Transverse colon (tissue), 4 donors: ENCODE measurements around the gene NPTN. TPM values are rescaled to one million over a fixed set of nuclear protein-coding genes. Genes with fewer than 3 reads are reported as not detected.

ENCODE experiments used
- DNase-seq: peaks from one replicate; pipeline ENCODE4 v3.0.0-alpha.2; 2019
- H3K27ac ChIP-seq, 4 donors: fragments of 200-600 bp; sonication (generic); 2 replicates each; pipeline ENCODE4 v1.5.1; 2016 to 2018; ENCODE audit warnings: inconsistent platforms in 4 of 4
- H3K27me3 ChIP-seq: fragments of 200-600 bp; sonication (generic); 2 replicates; pipeline ENCODE4 v1.5.1; 2017; ENCODE audit warnings: inconsistent platforms
- H3K36me3 ChIP-seq, 4 donors: fragments of 200-600 bp; sonication (generic); 2 replicates each; pipeline ENCODE4 v1.5.1; 2017 to 2019; ENCODE audit warnings: inconsistent platforms in 4 of 4
- H3K4me1 ChIP-seq, 4 donors: fragments of 200-600 bp; sonication (generic); 2 replicates each; pipeline ENCODE4 v1.5.1; 2017 to 2020; ENCODE audit warnings: inconsistent platforms in 4 of 4
- H3K4me3 ChIP-seq, 4 donors: fragments of 200-600 bp; sonication (generic); 1 replicate in 1 of 4; 2 replicates in 3 of 4; pipeline versions ENCODE4 v1.5.1 to v1.6.1; 2017 to 2019; ENCODE audit warnings: inconsistent platforms in 4 of 4
- H3K9me3 ChIP-seq, 2 donors: fragments of 200-600 bp; sonication (generic); 2 replicates each; pipeline ENCODE4 v1.5.1; 2017 to 2019; ENCODE audit warnings: inconsistent platforms in 2 of 2
- CTCF ChIP-seq, 5 experiments: fragments of 200-600 bp in 3 of 5; fragments of 450-650 bp in 2 of 5; sonication (generic) in 3 of 5; IDR thresholded peaks; 1 replicate in 2 of 5; 2 replicates in 3 of 5; pipeline ENCODE4 v1.5.1; 2016 to 2017; ENCODE audit warnings: antibody characterized with exemption in 5 of 5, inconsistent platforms in 3 of 5, mild to moderate bottlenecking in 2 of 5, moderate library complexity in 1 of 5
- EP300 ChIP-seq: sonication (generic); formaldehyde crosslinking; IDR thresholded peaks from one replicate; pipeline ENCODE4 v1.6.1; 2017; ENCODE audit warnings: antibody characterized with exemption, low read depth
- POLR2A ChIP-seq: fragments of 450-650 bp; IDR thresholded peaks from one replicate; pipeline ENCODE4 v1.6.1; 2016; ENCODE audit warnings: antibody characterized with exemption, mild to moderate bottlenecking, moderate library complexity
- POLR2AphosphoS5 ChIP-seq, 3 donors: sonication (generic); formaldehyde crosslinking; IDR thresholded peaks; one replicate each; pipeline ENCODE4 v1.6.1; 2016; ENCODE audit warnings: antibody characterized with exemption in 3 of 3
- WGBS, 2 donors: methylation state at CpG; one replicate each; pipeline ENCODE4 v1.1.5; 2018; ENCODE audit warnings: low coverage in 1 of 2; 5-methylcytosine and 5-hydroxymethylcytosine counted together
- in situ Hi-C, 4 donors: fragments of 200-750 bp; cut with MboI; loops; one replicate each; pipeline versions ENCODE4 v1.15.0 to v1.15.1; 2017; ENCODE audit warnings: low sequenced_read_pairs in 3 of 4, low pct_ligation_motif_present in 1 of 4, low pct_unique_long_range_greater_than_20kb in 1 of 4
- intact Hi-C: fragments of 100-400 bp; cut with DNase I; formaldehyde crosslinking; loops from one replicate; pipeline ENCODE4 v1.15.1; 2023; ENCODE audit warnings: low total_unique reads
- total RNA-seq, 4 donors: library from RNA; depleted of rRNA; stranded (reverse); fragments of >200 nt; gene quantifications; one replicate each; pipeline ENCODE4 v1.1.0, GENCODE V29; 2016

Gene NPTN
- total RNA-seq, 4 donors from 2014 or later: 77.8 to 187 (median 135) TPM

- no peak for DNase-seq
- H3K27ac ChIP-seq: peak overlapping the region in 3 of 4 donors; percentile 15 to 37 (median 37)
- H3K4me3 ChIP-seq: no peak overlapping the region
- in situ Hi-C loops (no loop called here), intact Hi-C loops (no loop called here)
- WGBS, 2 donors: 19 to 39% methylated on average over 2 of the region's 2 CpGs
- no peaks in the 10 kb centered on the region for H3K36me3 ChIP-seq
- TF ChIP-seq POLR2AphosphoS5 (IDR thresholded peaks at IDR 0.05) (no peak), POLR2A (no peak), EP300 (no peak), CTCF (IDR thresholded peaks at IDR 0.05) (no peak)
- no peaks in the 10 kb centered on the region for H3K27me3 ChIP-seq
- H3K9me3 ChIP-seq: no peaks in the 10 kb centered on the region
- peaks cover 29 to 100% (median 83%) of the 10 kb centered on the region in 4 donors for H3K4me1 ChIP-seq
Observed at GRCh38 chr15:73626072-73626471, 7.1 kb downstream of the NPTN start.

GRCh38 chr15:73624530-73624929 is 8.7 kb downstream of the NPTN start:
- intact Hi-C loops (no loop called here), in situ Hi-C loops (no loop called here)
- peaks cover 24 to 99% (median 68%) of the 10 kb centered on the region in 4 donors for H3K4me1 ChIP-seq
- no peak for DNase-seq
- no peaks in the 10 kb centered on the region for H3K9me3 ChIP-seq
- H3K27ac ChIP-seq: peak overlapping the region; percentile 4 to 38 (median 36)
- H3K4me3 ChIP-seq: no peak overlapping the region
- no peaks in the 10 kb centered on the region for H3K36me3 ChIP-seq
- H3K27me3 ChIP-seq: no peaks in the 10 kb centered on the region
- WGBS, 2 donors: 17 to 34% methylated on average over 1 of the region's 1 CpG
- TF ChIP-seq POLR2AphosphoS5 (IDR thresholded peaks at IDR 0.05) (no peak), CTCF (IDR thresholded peaks at IDR 0.05) (no peak), EP300 (no peak), POLR2A (no peak)

GRCh38 chr15:73621286-73621826 is 11.8 kb downstream of the NPTN start:
- no peaks in the 10 kb centered on the region for H3K9me3 ChIP-seq
- no peak overlapping the region for H3K4me3 ChIP-seq
- H3K36me3 ChIP-seq: no peaks in the 10 kb centered on the region
- no peak for TF ChIP-seq CTCF (IDR thresholded peaks at IDR 0.05)
- TF ChIP-seq POLR2A: no peak
- no peak for TF ChIP-seq EP300
- TF ChIP-seq POLR2AphosphoS5 (IDR thresholded peaks at IDR 0.05): no peak
- peak overlapping the region in 1 of 4 donors; percentile 12 for H3K27ac ChIP-seq
- no peaks in the 10 kb centered on the region for H3K27me3 ChIP-seq
- peaks cover 15 to 78% (median 44%) of the 10 kb centered on the region in 4 donors for H3K4me1 ChIP-seq
- intact Hi-C loops: no loop called here
- in situ Hi-C loops: no loop called here
- no peak for DNase-seq

GRCh38 chr15:73620078-73620477 is 13.1 kb downstream of the NPTN start:
- no peak overlapping the region for H3K4me3 ChIP-seq
- intact Hi-C loops: no loop called here
- in situ Hi-C loops: no loop called here
- no peak for DNase-seq
- H3K4me1 ChIP-seq: peaks cover 8 to 65% (median 33%) of the 10 kb centered on the region in 4 donors
- no peak overlapping the region for H3K27ac ChIP-seq
- H3K9me3 ChIP-seq: no peaks in the 10 kb centered on the region
- no peaks in the 10 kb centered on the region for H3K36me3 ChIP-seq
- no peaks in the 10 kb centered on the region for H3K27me3 ChIP-seq
- no peak for TF ChIP-seq EP300
- no peak for TF ChIP-seq CTCF (IDR thresholded peaks at IDR 0.05)
- no peak for TF ChIP-seq POLR2AphosphoS5 (IDR thresholded peaks at IDR 0.05)
- TF ChIP-seq POLR2A: no peak
